Omental fat pad (tissue), 4 donors: Measurements from ENCODE around the gene YIF1A. TPM values are rescaled to one million over a fixed set of nuclear protein-coding genes. Genes with fewer than 3 reads are reported as not detected.
"Not testable (repeated sequence)": the region's sequence is repeated elsewhere in the genome, so short reads cannot be mapped to it uniquely, and the experiment has no call there.

ENCODE experiments used
- ATAC-seq: fragments of 150-250 bp; one replicate; pipeline ENCODE4 v1.9.1; 2016; ENCODE audit warnings: mild to moderate bottlenecking, moderate library complexity; ENCODE audit not compliant: low FRiP score
- DNase-seq: peaks from one replicate; pipeline ENCODE4 v3.0.0-alpha.2; 2019; ENCODE audit warnings: low spot score
- total RNA-seq, 4 donors: library from RNA; depleted of rRNA; stranded (reverse); fragments of >200 nt; gene quantifications; one replicate each; pipeline ENCODE4 v1.1.0, GENCODE V29; 2016
- TF ChIP-seq, protein P1 (sequence below), 3 donors: fragments of 450-650 bp; IDR thresholded peaks; one replicate each; pipeline ENCODE4 v1.5.1; 2016 to 2017; ENCODE audit warnings: antibody characterized with exemption in 3 of 3, mild to moderate bottlenecking in 3 of 3, moderate library complexity in 2 of 3

YIF1A gene
- total RNA-seq, 4 donors from 2014 or later = 57.1 to 116 (median 63.4) TPM

DNA sequence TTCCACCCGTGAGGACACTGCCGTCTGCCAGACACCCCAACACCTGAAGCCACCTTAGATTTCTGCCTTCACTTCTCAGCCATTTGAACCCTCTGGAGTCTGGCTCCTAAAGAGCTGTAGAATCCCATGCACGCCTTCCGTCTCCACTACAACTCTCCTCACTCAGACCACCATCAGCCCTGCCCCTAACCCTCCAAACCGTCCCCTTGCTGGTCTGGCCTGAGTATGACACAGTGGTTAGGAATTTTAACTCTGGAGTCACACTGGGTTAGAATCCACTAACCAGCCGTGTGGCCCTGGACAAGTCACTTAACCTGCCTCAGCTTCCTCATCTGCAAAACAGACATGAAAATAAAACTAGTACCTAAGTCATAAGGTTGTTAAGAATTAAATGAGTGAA is 7.9 kb downstream of the YIF1A start:
- TF ChIP-seq, protein P1, sequence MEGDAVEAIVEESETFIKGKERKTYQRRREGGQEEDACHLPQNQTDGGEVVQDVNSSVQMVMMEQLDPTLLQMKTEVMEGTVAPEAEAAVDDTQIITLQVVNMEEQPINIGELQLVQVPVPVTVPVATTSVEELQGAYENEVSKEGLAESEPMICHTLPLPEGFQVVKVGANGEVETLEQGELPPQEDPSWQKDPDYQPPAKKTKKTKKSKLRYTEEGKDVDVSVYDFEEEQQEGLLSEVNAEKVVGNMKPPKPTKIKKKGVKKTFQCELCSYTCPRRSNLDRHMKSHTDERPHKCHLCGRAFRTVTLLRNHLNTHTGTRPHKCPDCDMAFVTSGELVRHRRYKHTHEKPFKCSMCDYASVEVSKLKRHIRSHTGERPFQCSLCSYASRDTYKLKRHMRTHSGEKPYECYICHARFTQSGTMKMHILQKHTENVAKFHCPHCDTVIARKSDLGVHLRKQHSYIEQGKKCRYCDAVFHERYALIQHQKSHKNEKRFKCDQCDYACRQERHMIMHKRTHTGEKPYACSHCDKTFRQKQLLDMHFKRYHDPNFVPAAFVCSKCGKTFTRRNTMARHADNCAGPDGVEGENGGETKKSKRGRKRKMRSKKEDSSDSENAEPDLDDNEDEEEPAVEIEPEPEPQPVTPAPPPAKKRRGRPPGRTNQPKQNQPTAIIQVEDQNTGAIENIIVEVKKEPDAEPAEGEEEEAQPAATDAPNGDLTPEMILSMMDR (IDR thresholded peaks at IDR 0.05) = no peak

DNA sequence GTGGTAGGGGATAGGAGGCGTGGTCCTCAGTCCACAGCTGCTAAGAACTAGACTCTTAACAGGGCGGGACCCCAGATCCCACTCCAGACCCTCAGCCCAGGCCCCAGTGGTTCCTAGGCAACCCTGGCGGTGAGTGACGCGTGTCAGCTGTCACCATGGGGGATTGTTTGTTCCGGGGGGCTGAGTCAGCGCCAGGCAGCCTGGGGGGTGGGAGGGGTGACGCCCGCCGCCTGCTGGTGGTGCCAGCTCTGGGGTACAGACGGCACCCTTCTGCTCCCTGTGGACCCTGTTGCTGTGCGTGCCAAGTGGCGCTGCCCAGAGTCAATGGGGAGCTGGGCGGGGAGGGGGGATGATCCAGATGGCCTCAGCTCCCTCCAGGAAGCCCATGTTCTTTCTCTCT is 8.5 kb downstream of the YIF1A start:
- TF ChIP-seq, protein P1 (IDR thresholded peaks at IDR 0.05) = no peak
- DNase-seq (no peak), ATAC-seq (no peak)

More for the DNA sequence above, 7.9 kb downstream of the YIF1A start:
- DNase-seq = no peak
- ATAC-seq = no peak

DNA sequence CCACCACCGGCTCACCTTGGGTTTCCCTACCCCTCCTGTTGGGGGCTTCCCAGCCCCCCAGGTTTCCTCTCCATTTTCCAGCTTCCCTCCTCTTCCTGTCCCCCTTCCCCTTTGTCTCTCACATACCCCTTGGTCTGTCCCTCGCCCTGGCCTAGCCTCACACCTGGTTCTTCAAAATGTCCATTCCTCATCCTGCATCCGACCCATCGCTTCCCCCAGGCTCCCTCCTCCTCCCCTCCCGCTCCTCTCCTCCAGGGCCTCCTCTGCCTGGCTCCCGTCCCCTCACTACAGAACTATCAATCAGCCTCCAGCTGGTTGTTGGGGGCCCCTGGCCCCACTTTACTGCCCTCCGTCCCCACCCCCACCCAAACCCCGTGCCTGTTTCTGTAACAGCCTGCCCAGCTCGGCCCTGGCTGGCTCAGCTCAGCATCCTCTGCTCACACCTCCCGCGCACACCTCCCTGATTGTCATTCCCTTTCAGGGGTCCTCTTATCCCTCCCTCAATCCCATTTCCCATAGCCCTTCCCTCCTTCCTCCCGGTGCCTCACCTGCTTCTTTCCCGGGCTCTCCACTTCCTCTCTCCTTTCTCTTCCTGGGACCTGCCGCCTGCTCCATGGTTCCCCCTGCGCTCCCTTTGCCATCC is 9.7 kb downstream of the YIF1A start:
- ATAC-seq = no peak
- no peak for DNase-seq
- TF ChIP-seq, protein P1 (IDR thresholded peaks at IDR 0.05) = no peak

DNA sequence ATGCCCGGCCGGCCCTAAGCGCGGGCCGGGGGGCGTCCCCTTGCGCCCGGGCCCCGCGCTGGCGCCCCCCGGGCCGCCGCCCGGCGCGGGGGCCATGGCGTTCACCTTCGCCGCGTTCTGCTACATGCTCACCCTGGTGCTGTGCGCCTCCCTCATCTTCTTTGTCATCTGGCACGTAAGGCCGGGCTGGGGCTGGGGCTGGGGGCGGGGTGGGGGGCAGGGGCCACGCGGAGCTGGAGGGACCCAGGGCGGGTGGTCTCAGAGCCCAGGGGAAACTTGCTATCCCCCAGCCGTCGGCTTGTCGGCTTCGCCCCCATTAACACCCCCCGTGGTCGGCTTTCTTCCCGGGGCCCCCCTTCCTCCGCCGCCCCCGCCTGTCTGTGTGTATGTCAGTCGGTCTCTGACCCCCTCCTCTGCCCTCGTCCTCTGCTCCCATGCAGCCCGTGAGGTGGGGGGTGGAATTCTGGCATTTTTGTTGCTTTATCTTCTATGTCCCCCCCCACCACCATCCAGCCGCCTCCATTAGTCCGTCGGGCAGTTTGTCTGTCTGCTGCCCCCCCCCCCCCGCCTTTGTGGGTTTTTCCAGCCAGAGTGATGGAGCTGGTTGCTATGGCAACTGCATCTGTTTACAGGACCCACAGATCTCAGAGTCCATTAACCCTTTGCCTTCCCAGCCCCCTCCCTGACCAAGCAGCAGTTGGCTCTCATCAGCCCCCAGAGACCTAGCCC is 10.4 kb downstream of the YIF1A start:
- TF ChIP-seq, protein P1 (IDR thresholded peaks at IDR 0.05) = no peak
- no peak for ATAC-seq
- no peak for DNase-seq

DNA sequence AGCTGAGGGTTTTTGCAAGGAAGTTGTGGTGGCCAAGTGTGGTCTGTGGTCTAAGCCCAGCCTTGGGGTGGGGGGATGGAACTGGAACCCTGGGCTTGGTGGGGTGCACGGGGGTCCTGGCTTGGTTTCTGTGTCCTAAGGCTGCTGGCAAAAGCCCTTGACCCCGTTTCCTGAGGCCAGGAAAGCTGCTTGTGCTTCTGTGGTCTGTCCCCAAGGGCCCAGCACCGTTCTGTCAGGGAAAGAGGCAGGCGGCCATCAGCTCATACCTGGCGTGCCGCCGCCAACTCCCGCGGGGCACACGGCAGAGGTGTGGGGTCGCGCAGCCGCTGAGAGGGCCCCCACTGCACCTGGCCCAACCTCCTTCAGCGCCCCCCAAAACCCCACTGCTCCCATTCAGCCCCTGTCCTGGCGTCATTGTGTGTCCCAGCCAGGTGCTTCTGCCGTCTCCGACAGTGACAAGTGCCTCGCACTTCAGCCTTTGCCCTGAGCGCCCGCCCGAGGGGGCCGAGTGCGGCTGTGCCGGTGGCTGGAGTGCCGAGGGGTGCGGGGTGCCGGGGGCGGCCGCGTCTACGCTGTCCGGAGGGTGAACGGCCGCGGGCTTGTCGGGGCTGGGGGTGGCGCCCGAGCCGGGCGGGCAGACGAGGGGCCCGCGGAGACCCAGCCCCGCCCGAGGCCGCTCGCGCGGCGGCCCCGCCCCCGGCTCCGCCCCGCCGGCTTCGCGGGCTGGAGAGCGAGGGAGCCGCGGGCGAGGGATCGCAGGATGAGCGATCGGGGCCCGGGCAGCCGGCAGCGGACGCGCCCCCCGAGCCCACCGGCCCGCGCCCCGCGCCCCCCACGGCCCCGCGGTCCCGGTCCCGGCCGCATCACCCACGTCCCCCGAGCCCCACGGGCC is 11.2 kb downstream of the YIF1A start, which contains the start of gene CNIH2:
TSS of gene CNIH2 (plus strand) at position 705 of the 892 bp plus-strand sequence. CDS start 282 bp downstream, outside the sequence.
- ATAC-seq (no peak), DNase-seq (no peak)
- TF ChIP-seq, protein P1 (IDR thresholded peaks at IDR 0.05) = no peak

DNA sequence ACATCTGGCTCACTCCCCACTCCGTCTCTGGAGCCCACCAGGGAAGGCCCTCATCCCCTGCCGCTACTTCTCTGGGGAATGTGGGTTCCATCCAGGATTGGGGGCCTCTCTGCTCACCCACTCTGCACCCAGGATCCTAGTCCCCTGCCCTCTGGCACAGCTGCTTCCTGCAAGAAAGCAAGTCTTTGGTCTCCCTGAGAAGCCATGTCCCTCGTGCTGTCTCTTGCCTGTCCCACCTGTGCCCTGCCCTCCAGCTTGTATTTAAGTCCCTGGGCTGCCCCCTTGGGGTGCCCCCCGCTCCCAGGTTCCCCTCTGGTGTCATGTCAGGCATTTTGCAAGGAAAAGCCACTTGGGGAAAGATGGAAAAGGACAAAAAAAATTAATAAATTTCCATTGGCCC is 11.9 kb downstream of the YIF1A start:
- ATAC-seq = not testable (repeated sequence)

DNA sequence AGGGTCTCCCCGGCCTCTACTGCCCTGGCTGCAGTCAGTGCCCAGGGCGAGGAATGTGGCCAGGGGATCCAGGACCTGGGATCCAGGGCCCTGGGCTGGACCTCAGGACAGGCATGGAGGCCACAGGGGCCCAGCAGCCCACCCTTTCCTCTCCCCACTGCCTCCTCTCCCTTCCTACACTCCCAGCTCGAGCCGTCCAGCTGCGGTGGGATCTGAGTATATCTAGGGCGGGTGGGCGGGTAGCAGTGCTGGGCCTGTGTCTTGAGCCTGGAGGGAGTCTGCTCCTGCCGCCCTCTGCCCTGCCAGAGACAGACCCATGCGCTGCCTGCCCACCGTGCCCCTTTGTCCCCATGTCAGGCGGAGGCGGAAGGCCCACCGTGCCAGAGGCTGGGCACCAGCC is 12.3 kb downstream of the YIF1A start:
- DNase-seq, ATAC-seq: not testable (repeated sequence)

More for the DNA sequence above, 11.9 kb downstream of the YIF1A start:
- not testable (repeated sequence) for DNase-seq
